Natural killer cell (primary cell): Measurements from ENCODE around the gene PSMA5. TPM values are rescaled to one million over a fixed set of nuclear protein-coding genes. Genes with fewer than 3 reads are reported as not detected.

ENCODE experiments used
- ATAC-seq, 3 donors: fragments of 150-1000 bp in 2 of 3; fragments of 200-7000 bp in 1 of 3; cut with Tn5 transposase; 1 replicate in 1 of 3; 2 replicates in 2 of 3; pipeline ENCODE4 v1.10.0; 2021; ENCODE audit warnings: mild to moderate bottlenecking in 2 of 3, moderate library complexity in 2 of 3
- DNase-seq, 2 donors: peaks; one replicate each; pipeline versions ENCODE4 v3.0.0 to v3.0.0-alpha.2; 2013 to 2021; ENCODE audit warnings: mixed read lengths in 1 of 2
- H3K27ac ChIP-seq: one replicate; pipeline ENCODE4 v1.5.1; 2013; ENCODE audit warnings: mild to moderate bottlenecking, low read length
- H3K27me3 ChIP-seq: one replicate; pipeline ENCODE4 v1.6.1; 2013; ENCODE audit warnings: low read length; ENCODE audit not compliant: control insufficient read depth, insufficient read depth
- H3K36me3 ChIP-seq: one replicate; pipeline ENCODE4 v1.6.1; 2013; ENCODE audit warnings: low read length; ENCODE audit not compliant: control insufficient read depth, insufficient read depth
- H3K4me1 ChIP-seq: one replicate; pipeline ENCODE4 v1.6.1; 2013; ENCODE audit warnings: low read length; ENCODE audit not compliant: control insufficient read depth, insufficient read depth
- H3K4me3 ChIP-seq: one replicate; pipeline ENCODE4 v1.5.1; 2013; ENCODE audit warnings: low read length
- H3K9me3 ChIP-seq: one replicate; pipeline ENCODE4 v1.6.1; 2013; ENCODE audit warnings: low read length; ENCODE audit not compliant: control insufficient read depth, insufficient read depth
- H3K27ac Mint-ChIP-seq, 2 donors: one replicate each; pipeline ENCODE4 v1.8.0; 2022; ENCODE audit warnings: mild to moderate bottlenecking in 2 of 2, mixed read lengths in 2 of 2, moderate library complexity in 1 of 2
- H3K27me3 Mint-ChIP-seq, 2 donors: one replicate each; pipeline ENCODE4 v1.8.0; 2022; ENCODE audit warnings: low read depth in 2 of 2, mixed read lengths in 2 of 2
- H3K36me3 Mint-ChIP-seq: one replicate; pipeline ENCODE4 v1.8.0; 2022; ENCODE audit warnings: mixed read lengths
- H3K4me1 Mint-ChIP-seq, 2 donors: one replicate each; pipeline ENCODE4 v1.8.0; 2022; ENCODE audit warnings: mixed read lengths in 2 of 2
- H3K4me3 Mint-ChIP-seq: one replicate; pipeline ENCODE4 v1.8.0; 2022; ENCODE audit warnings: mild to moderate bottlenecking, moderate library complexity, mixed read lengths
- H3K9me3 Mint-ChIP-seq, 2 donors: one replicate each; pipeline ENCODE4 v1.8.0; 2022; ENCODE audit warnings: mixed read lengths in 2 of 2
- CTCF ChIP-seq: fragments of 200-600 bp; IDR thresholded peaks from one replicate; pipeline ENCODE4 v1.8.0; 2022; ENCODE audit warnings: antibody characterized with exemption
- WGBS: methylation state at CpG from one replicate; pipeline ENCODE4 v1.1.7; 2013; ENCODE audit warnings: missing lambda C conversion rate; ENCODE audit not compliant: insufficient coverage; 5-methylcytosine and 5-hydroxymethylcytosine counted together
- intact Hi-C: fragments of 100-400 bp; cut with micrococcal nuclease; formaldehyde crosslinking; loops from one replicate; pipeline ENCODE4 v1.14.2; 2022
- total RNA-seq, 4 donors: library from RNA; stranded (reverse); fragments of 120-200 nt in 1 of 4; gene quantifications; one replicate each; pipeline versions ENCODE4 v1.2.3 to v1.2.4, GENCODE V29; 2013 to 2022

Gene PSMA5
- total RNA-seq, 3 donors from 2014 or later (not counting 1 experiment from before 2014, with no cell fraction given) = 54.7 to 76.0 (median 59.6) TPM

DNA sequence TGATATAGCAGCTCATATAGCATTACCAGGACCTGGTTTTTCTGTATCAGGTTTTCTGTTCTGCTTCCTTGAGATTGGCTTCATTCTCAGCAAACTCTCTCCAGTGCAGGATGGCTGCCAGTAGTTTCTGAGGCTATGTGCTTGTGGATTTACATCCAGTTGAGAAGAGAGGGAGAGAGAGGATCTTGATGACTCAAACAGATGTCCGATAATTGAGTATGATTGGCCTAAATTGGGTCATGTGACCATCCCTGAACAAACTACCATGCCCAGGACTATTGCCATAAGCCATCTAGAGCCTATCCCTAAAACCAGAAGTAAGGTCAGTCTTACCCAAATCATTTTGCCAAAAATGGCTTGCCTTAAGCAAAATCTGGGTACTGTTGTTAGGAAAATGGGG is 18.1 kb upstream of the PSMA5 start:
- Mint-ChIP-seq H3K4me1 (no peaks in the 10 kb centered on the region), H3K36me3 (no peaks in the 10 kb centered on the region), H3K27me3 (peaks cover 7 to 17% of the 10 kb centered on the region in 2 donors), H3K27ac (no peak overlapping the region), H3K4me3 (no peak overlapping the region), H3K9me3 (no peaks in the 10 kb centered on the region)
- no peaks in the 10 kb centered on the region for H3K4me1 ChIP-seq
- no CpG with 5 or more reads among the region's 1 CpG for WGBS
- intact Hi-C loops = no loop called here
- H3K4me3 ChIP-seq = no peak overlapping the region
- no peak overlapping the region for H3K27ac ChIP-seq
- no peaks in the 10 kb centered on the region for H3K36me3 ChIP-seq
- peaks cover 16% of the 10 kb centered on the region for H3K27me3 ChIP-seq
- ATAC-seq (no peak), DNase-seq (no peak)
- no peak for TF ChIP-seq CTCF
- no peaks in the 10 kb centered on the region for H3K9me3 ChIP-seq

DNA sequence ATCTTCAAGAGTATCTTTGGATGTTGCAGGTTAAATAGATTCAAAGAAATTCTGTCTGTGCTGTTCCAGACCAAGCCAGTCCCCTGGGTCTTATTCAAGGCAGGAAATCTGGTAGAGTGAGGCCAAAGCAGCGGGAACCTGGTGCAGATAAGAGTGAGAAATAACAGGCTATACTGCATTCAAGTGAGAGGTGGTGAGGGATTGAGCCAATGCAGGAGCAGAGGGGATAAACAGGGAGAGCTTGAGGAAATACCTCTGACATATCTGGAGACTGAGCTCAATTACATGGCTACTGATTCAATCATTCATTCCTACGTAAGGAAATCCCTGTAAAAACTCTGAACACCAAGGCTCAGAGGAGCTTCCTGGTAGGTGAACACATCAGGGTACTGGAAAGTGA is 17.2 kb upstream of the PSMA5 start:
- intact Hi-C loops = no loop called here
- WGBS = 84% methylated on average over 2 of the region's 2 CpGs
- H3K36me3 ChIP-seq = no peaks in the 10 kb centered on the region
- Mint-ChIP-seq H3K27ac (no peak overlapping the region), H3K36me3 (no peaks in the 10 kb centered on the region), H3K9me3 (no peaks in the 10 kb centered on the region), H3K4me1 (no peaks in the 10 kb centered on the region), H3K27me3 (peaks cover 7 to 17% of the 10 kb centered on the region in 2 donors), H3K4me3 (no peak overlapping the region)
- DNase-seq = no peak
- H3K27me3 ChIP-seq = peaks cover 16% of the 10 kb centered on the region
- no peak overlapping the region for H3K27ac ChIP-seq
- H3K4me3 ChIP-seq = no peak overlapping the region
- no peak for TF ChIP-seq CTCF
- no peak for ATAC-seq
- no peaks in the 10 kb centered on the region for H3K9me3 ChIP-seq
- no peaks in the 10 kb centered on the region for H3K4me1 ChIP-seq

GRCh38 chr1:109441069-109441468 is 14.8 kb upstream of the PSMA5 start:
- DNase-seq = no peak
- Histone ChIP-seq H3K36me3 (no peaks in the 10 kb centered on the region), H3K9me3 (no peaks in the 10 kb centered on the region), H3K27ac (no peak overlapping the region), H3K4me3 (no peak overlapping the region), H3K27me3 (peaks cover 11% of the 10 kb centered on the region), H3K4me1 (no peaks in the 10 kb centered on the region)
- Mint-ChIP-seq H3K27ac (no peak overlapping the region), H3K9me3 (no peaks in the 10 kb centered on the region), H3K36me3 (no peaks in the 10 kb centered on the region), H3K27me3 (peaks cover 2 to 6% of the 10 kb centered on the region in 2 donors), H3K4me3 (no peak overlapping the region), H3K4me1 (no peaks in the 10 kb centered on the region)
- intact Hi-C loops = no loop called here
- no peak for ATAC-seq
- TF ChIP-seq CTCF = no peak
- whole genome bisulfite sequencing = 55% methylated on average over 1 of the region's 1 CpG

GRCh38 chr1:109438798-109439297 is 12.6 kb upstream of the PSMA5 start:
- no peak overlapping the region for H3K27ac Mint-ChIP-seq
- no peaks in the 10 kb centered on the region for H3K9me3 Mint-ChIP-seq
- no peak for TF ChIP-seq CTCF
- no peaks in the 10 kb centered on the region for H3K36me3 ChIP-seq
- no peaks in the 10 kb centered on the region for H3K4me1 ChIP-seq
- intact Hi-C loops = no loop called here
- no peak overlapping the region for H3K4me3 Mint-ChIP-seq
- no peaks in the 10 kb centered on the region for H3K36me3 Mint-ChIP-seq
- H3K4me1 Mint-ChIP-seq = no peaks in the 10 kb centered on the region
- peaks cover 4% of the 10 kb centered on the region for H3K27me3 ChIP-seq
- no peaks in the 10 kb centered on the region for H3K9me3 ChIP-seq
- H3K4me3 ChIP-seq = no peak overlapping the region
- 65% methylated on average over 2 of the region's 3 CpGs for WGBS
- peaks cover 6% of the 10 kb centered on the region in 2 donors for H3K27me3 Mint-ChIP-seq
- no peak for DNase-seq
- H3K27ac ChIP-seq = no peak overlapping the region
- no peak for ATAC-seq
